Measurements from ENCODE around the gene PRKG2.
A peak's percentile ranks its signal among the peaks of the same experiment; 100 is the strongest.

The PRKG2 gene

GRCh38 chr4:81195475-81195874 is 19.5 kb downstream of the PRKG2 start:
- ChIA-PET POLR2A (no interaction called here), CTCF (interaction anchor here (0.8 to 1.9 kb wide), 4 partner anchors 9 to 24 kb away, joined by 3 to 6 read pairs (median 4); partner anchors contain the start of gene PRKG2)
- WGBS (ENCODE audit: insufficient coverage): 100% methylated on average over 4 of the region's 6 CpGs
- H3K27me3 ChIP-seq (replicated peaks in 2 of 5; ENCODE audit: control insufficient read depth in 4 of 5, insufficient read depth in 5 of 5, low read length in 4 of 5): no peaks in the 10 kb centered on the region
- peaks cover 0 to 50% (median 9%) of the 10 kb centered on the region in 4 experiments for H3K4me1 ChIP-seq (ENCODE audit: control extremely low read depth in 1 of 4, control insufficient read depth in 4 of 4, insufficient read depth in 4 of 4, low read length in 3 of 4)
- no peak overlapping the region for H3K27ac ChIP-seq (ENCODE audit: insufficient read depth in 1 of 2, low read depth in 1 of 2, low read length in 2 of 2, poor library complexity in 1 of 2, severe bottlenecking in 2 of 2)
- DNase-seq: no peak
- no peaks in the 10 kb centered on the region for H3K9me3 ChIP-seq (ENCODE audit: control extremely low read depth in 1 of 5, control insufficient read depth in 4 of 5, insufficient read depth in 2 of 5, low read depth in 1 of 5, low read length in 4 of 5)
- H3K4me3 ChIP-seq (ENCODE audit: control insufficient read depth in 1 of 7, extremely low read depth in 1 of 7, insufficient read depth in 4 of 7, low read depth in 2 of 7, low read length in 6 of 7): no peak overlapping the region
- peaks cover 0 to 14% (median 5%) of the 10 kb centered on the region in 4 experiments for H3K36me3 ChIP-seq (ENCODE audit: control insufficient read depth in 4 of 4, insufficient read depth in 4 of 4, low read length in 3 of 4)

- POLR2A ChIA-PET: no interaction called here
- no CpG with 5 or more reads among the region's 3 CpGs for WGBS (ENCODE audit: insufficient coverage)
- H3K9me3 ChIP-seq (ENCODE audit: control extremely low read depth in 1 of 5, control insufficient read depth in 4 of 5, insufficient read depth in 2 of 5, low read depth in 1 of 5, low read length in 4 of 5): no peaks in the 10 kb centered on the region
- CTCF ChIA-PET: no interaction called here
- peaks cover 0 to 14% (median 6%) of the 10 kb centered on the region in 4 experiments for H3K36me3 ChIP-seq (ENCODE audit: control insufficient read depth in 4 of 4, insufficient read depth in 4 of 4, low read length in 3 of 4)
- no peak for DNase-seq
- H3K4me1 ChIP-seq (ENCODE audit: control extremely low read depth in 1 of 4, control insufficient read depth in 4 of 4, insufficient read depth in 4 of 4, low read length in 3 of 4): peaks cover 0 to 42% (median 9%) of the 10 kb centered on the region in 4 experiments
- no peak overlapping the region for H3K4me3 ChIP-seq (ENCODE audit: control insufficient read depth in 1 of 7, extremely low read depth in 1 of 7, insufficient read depth in 4 of 7, low read depth in 2 of 7, low read length in 6 of 7)
- no peak overlapping the region for H3K27ac ChIP-seq (ENCODE audit: insufficient read depth in 1 of 2, low read depth in 1 of 2, low read length in 2 of 2, poor library complexity in 1 of 2, severe bottlenecking in 2 of 2)
- H3K27me3 ChIP-seq (replicated peaks in 2 of 5; ENCODE audit: control insufficient read depth in 4 of 5, insufficient read depth in 5 of 5, low read length in 4 of 5): no peaks in the 10 kb centered on the region
Measured at GRCh38 chr4:81194286-81194685, 20.7 kb downstream of the PRKG2 start.

GRCh38 chr4:81180916-81181315 is 34.1 kb downstream of the PRKG2 start:
- no peaks in the 10 kb centered on the region for H3K4me1 ChIP-seq (ENCODE audit: control extremely low read depth in 1 of 4, control insufficient read depth in 4 of 4, insufficient read depth in 4 of 4, low read length in 3 of 4)
- no CpG with 5 or more reads among the region's 1 CpG for WGBS (ENCODE audit: insufficient coverage)

GRCh38 chr4:81179326-81179725 is 35.7 kb downstream of the PRKG2 start:
- H3K27me3 ChIP-seq (replicated peaks in 2 of 5; ENCODE audit: control insufficient read depth in 4 of 5, insufficient read depth in 5 of 5, low read length in 4 of 5): no peaks in the 10 kb centered on the region
- 100% methylated on average over 2 of the region's 3 CpGs for WGBS (ENCODE audit: insufficient coverage)
- DNase-seq: no peak
- peaks cover 0 to 30% (median 7%) of the 10 kb centered on the region in 4 experiments for H3K36me3 ChIP-seq (ENCODE audit: control insufficient read depth in 4 of 4, insufficient read depth in 4 of 4, low read length in 3 of 4)
- no peak overlapping the region for H3K4me3 ChIP-seq (ENCODE audit: control insufficient read depth in 1 of 7, extremely low read depth in 1 of 7, insufficient read depth in 4 of 7, low read depth in 2 of 7, low read length in 6 of 7)
- H3K27ac ChIP-seq (ENCODE audit: insufficient read depth in 1 of 2, low read depth in 1 of 2, low read length in 2 of 2, poor library complexity in 1 of 2, severe bottlenecking in 2 of 2): no peak overlapping the region
- ChIA-PET POLR2A (interaction anchor here (0.6 kb wide), 1 partner anchor 173 kb away, joined by 3 read pairs; no protein-coding TSS in a partner anchor), CTCF (interaction anchor here (0.8 to 1.6 kb wide), 4 partner anchors 11 to 111 kb away, joined by 3 to 5 read pairs (median 3); no protein-coding TSS in a partner anchor)
- H3K4me1 ChIP-seq (ENCODE audit: control extremely low read depth in 1 of 4, control insufficient read depth in 4 of 4, insufficient read depth in 4 of 4, low read length in 3 of 4): no peaks in the 10 kb centered on the region
- H3K9me3 ChIP-seq (ENCODE audit: control extremely low read depth in 1 of 5, control insufficient read depth in 4 of 5, insufficient read depth in 2 of 5, low read depth in 1 of 5, low read length in 4 of 5): peaks cover 0 to 22% (median 3%) of the 10 kb centered on the region in 5 experiments

More at GRCh38 chr4:81180916-81181315, 34.1 kb downstream of the PRKG2 start:
- Histone ChIP-seq H3K27me3 (replicated peaks in 2 of 5; ENCODE audit: control insufficient read depth in 4 of 5, insufficient read depth in 5 of 5, low read length in 4 of 5) (no peaks in the 10 kb centered on the region), H3K4me3 (ENCODE audit: control insufficient read depth in 1 of 7, extremely low read depth in 1 of 7, insufficient read depth in 4 of 7, low read depth in 2 of 7, low read length in 6 of 7) (no peak overlapping the region), H3K36me3 (ENCODE audit: control insufficient read depth in 4 of 4, insufficient read depth in 4 of 4, low read length in 3 of 4) (peaks cover 0 to 36% (median 7%) of the 10 kb centered on the region in 4 experiments), H3K9me3 (ENCODE audit: control extremely low read depth in 1 of 5, control insufficient read depth in 4 of 5, insufficient read depth in 2 of 5, low read depth in 1 of 5, low read length in 4 of 5) (peaks cover 0 to 32% (median 3%) of the 10 kb centered on the region in 5 experiments), H3K27ac (ENCODE audit: insufficient read depth in 1 of 2, low read depth in 1 of 2, low read length in 2 of 2, poor library complexity in 1 of 2, severe bottlenecking in 2 of 2) (no peak overlapping the region)
- peak in 2 of 3 donors; percentile 52 to 68 for DNase-seq
- ChIA-PET POLR2A (no interaction called here), CTCF (no interaction called here)

GRCh38 chr4:81173213-81173612 is 41.8 kb downstream of the PRKG2 start:
- POLR2A ChIA-PET: no interaction called here
- H3K4me1 ChIP-seq (ENCODE audit: control extremely low read depth in 1 of 4, control insufficient read depth in 4 of 4, insufficient read depth in 4 of 4, low read length in 3 of 4): no peaks in the 10 kb centered on the region
- no peak overlapping the region for H3K4me3 ChIP-seq (ENCODE audit: control insufficient read depth in 1 of 7, extremely low read depth in 1 of 7, insufficient read depth in 4 of 7, low read depth in 2 of 7, low read length in 6 of 7)
- peaks cover 0 to 8% (median 0%) of the 10 kb centered on the region in 5 experiments for H3K9me3 ChIP-seq (ENCODE audit: control extremely low read depth in 1 of 5, control insufficient read depth in 4 of 5, insufficient read depth in 2 of 5, low read depth in 1 of 5, low read length in 4 of 5)
- H3K27ac ChIP-seq (ENCODE audit: insufficient read depth in 1 of 2, low read depth in 1 of 2, low read length in 2 of 2, poor library complexity in 1 of 2, severe bottlenecking in 2 of 2): no peak overlapping the region
- WGBS (ENCODE audit: insufficient coverage): no CpG with 5 or more reads among the region's 1 CpG
- H3K27me3 ChIP-seq (replicated peaks in 2 of 5; ENCODE audit: control insufficient read depth in 4 of 5, insufficient read depth in 5 of 5, low read length in 4 of 5): no peaks in the 10 kb centered on the region
- H3K36me3 ChIP-seq (ENCODE audit: control insufficient read depth in 4 of 4, insufficient read depth in 4 of 4, low read length in 3 of 4): peaks cover 0 to 25% (median 3%) of the 10 kb centered on the region in 4 experiments
- CTCF ChIA-PET: interaction anchor here (0.7 to 1.7 kb wide), 2 partner anchors 25 to 179 kb away, joined by 3 to 4 read pairs; no protein-coding TSS in a partner anchor
- no peak for DNase-seq

- H3K4me3 ChIP-seq (ENCODE audit: control insufficient read depth in 1 of 7, extremely low read depth in 1 of 7, insufficient read depth in 4 of 7, low read depth in 2 of 7, low read length in 6 of 7): peak overlapping the region in 3 of 7 experiments; percentile 14 to 34 (median 15)
- 9% methylated on average over 4 of the region's 5 CpGs for WGBS (ENCODE audit: insufficient coverage)
- POLR2A ChIA-PET: no interaction called here
- H3K4me1 ChIP-seq (ENCODE audit: control extremely low read depth in 1 of 4, control insufficient read depth in 4 of 4, insufficient read depth in 4 of 4, low read length in 3 of 4): peaks cover 0 to 18% (median 5%) of the 10 kb centered on the region in 4 experiments
- H3K36me3 ChIP-seq (ENCODE audit: control insufficient read depth in 4 of 4, insufficient read depth in 4 of 4, low read length in 3 of 4): peaks cover 0 to 49% (median 14%) of the 10 kb centered on the region in 4 experiments
- CTCF ChIA-PET: no interaction called here
- H3K27me3 ChIP-seq (replicated peaks in 2 of 5; ENCODE audit: control insufficient read depth in 4 of 5, insufficient read depth in 5 of 5, low read length in 4 of 5): no peaks in the 10 kb centered on the region
- H3K9me3 ChIP-seq (ENCODE audit: control extremely low read depth in 1 of 5, control insufficient read depth in 4 of 5, insufficient read depth in 2 of 5, low read depth in 1 of 5, low read length in 4 of 5): no peaks in the 10 kb centered on the region
- peak in 2 of 3 donors; percentile 22 to 41 for DNase-seq
- H3K27ac ChIP-seq (ENCODE audit: insufficient read depth in 1 of 2, low read depth in 1 of 2, low read length in 2 of 2, poor library complexity in 1 of 2, severe bottlenecking in 2 of 2): peak overlapping the region in 1 of 2 experiments; percentile 65
Measured at GRCh38 chr4:81166458-81167160, 48.4 kb downstream of the PRKG2 start.

- no peaks in the 10 kb centered on the region for H3K9me3 ChIP-seq (ENCODE audit: control extremely low read depth in 1 of 5, control insufficient read depth in 4 of 5, insufficient read depth in 2 of 5, low read depth in 1 of 5, low read length in 4 of 5)
- no peak for DNase-seq
- H3K27me3 ChIP-seq (replicated peaks in 2 of 5; ENCODE audit: control insufficient read depth in 4 of 5, insufficient read depth in 5 of 5, low read length in 4 of 5): no peaks in the 10 kb centered on the region
- peaks cover 0 to 18% (median 5%) of the 10 kb centered on the region in 4 experiments for H3K4me1 ChIP-seq (ENCODE audit: control extremely low read depth in 1 of 4, control insufficient read depth in 4 of 4, insufficient read depth in 4 of 4, low read length in 3 of 4)
- H3K36me3 ChIP-seq (ENCODE audit: control insufficient read depth in 4 of 4, insufficient read depth in 4 of 4, low read length in 3 of 4): peaks cover 0 to 46% (median 13%) of the 10 kb centered on the region in 4 experiments
- H3K4me3 ChIP-seq (ENCODE audit: control insufficient read depth in 1 of 7, extremely low read depth in 1 of 7, insufficient read depth in 4 of 7, low read depth in 2 of 7, low read length in 6 of 7): peak overlapping the region in 1 of 7 experiments; percentile 15
- CTCF ChIA-PET: no interaction called here
- peak overlapping the region in 1 of 2 experiments; percentile 65 for H3K27ac ChIP-seq (ENCODE audit: insufficient read depth in 1 of 2, low read depth in 1 of 2, low read length in 2 of 2, poor library complexity in 1 of 2, severe bottlenecking in 2 of 2)
- POLR2A ChIA-PET: interaction anchor here (0.5 kb wide), 1 partner anchor 79 kb away, joined by 3 read pairs; no protein-coding TSS in a partner anchor
- 38% methylated on average over 1 of the region's 1 CpG for WGBS (ENCODE audit: insufficient coverage)
Measured at GRCh38 chr4:81165861-81166430, 49.1 kb downstream of the PRKG2 start.

Data from common myeloid progenitor, CD34-positive (primary cell).